HepG2 (cell line): Measurements from ENCODE around the gene CDK5RAP1. TPM values are rescaled to one million over a fixed set of nuclear protein-coding genes. Genes with fewer than 3 reads are reported as not detected.
A peak's percentile ranks its signal among the peaks of the same experiment; 100 is the strongest.

Experiments
- ATF1 ChIP-seq: IDR thresholded peaks from 2 replicates; pipeline ENCODE4 v1.6.1; 2016; ENCODE audit warnings: mild to moderate bottlenecking, control low read depth
- CCAR2 ChIP-seq: fragments of 200-400 bp; formaldehyde crosslinking; optimal IDR thresholded peaks from 2 replicates; pipeline ENCODE3; 2018; ENCODE audit warnings: low read depth, mild to moderate bottlenecking, low read length, moderate library complexity
- CEBPG ChIP-seq: IDR thresholded peaks from 2 replicates; pipeline ENCODE4 v1.6.1; 2016
- CHCHD3 ChIP-seq: sonication (generic); formaldehyde crosslinking; IDR thresholded peaks from 2 replicates; pipeline ENCODE4 v1.8.0; 2022; ENCODE audit warnings: mild to moderate bottlenecking, missing genetic modification reagents, moderate library complexity
- HMG20A ChIP-seq: IDR thresholded peaks from 2 replicates; pipeline ENCODE4 v1.6.1; 2016; ENCODE audit warnings: borderline replicate concordance
- HOXA7 ChIP-seq: sonication (generic); formaldehyde crosslinking; IDR thresholded peaks from 2 replicates; pipeline ENCODE4 v1.8.1; 2022; ENCODE audit warnings: mild to moderate bottlenecking, missing genetic modification reagents, moderate library complexity
- MTA1 ChIP-seq: sonication (generic); formaldehyde crosslinking; IDR thresholded peaks from 2 replicates; pipeline ENCODE4 v1.4.0; 2020; ENCODE audit warnings: missing genetic modification reagents, mild to moderate bottlenecking, borderline replicate concordance
- MYNN ChIP-seq: sonication (generic); formaldehyde crosslinking; IDR thresholded peaks from 2 replicates; pipeline ENCODE4 v1.4.0; 2020; ENCODE audit warnings: mild to moderate bottlenecking, low read depth, missing genetic modification reagents
- NFIC ChIP-seq: IDR thresholded peaks from 2 replicates; pipeline ENCODE4 v1.6.1; 2012; ENCODE audit warnings: mild to moderate bottlenecking, low read length, inconsistent platforms
- PITX1 ChIP-seq: sonication (generic); formaldehyde crosslinking; IDR thresholded peaks from 2 replicates; pipeline ENCODE4 v1.5.1; 2020; ENCODE audit warnings: mild to moderate bottlenecking, missing genetic modification reagents
- RARA ChIP-seq: IDR thresholded peaks from 2 replicates; pipeline ENCODE4 v1.6.1; 2016; ENCODE audit warnings: missing genetic modification reagents, missing compliant biosample characterization
- ZBTB21 ChIP-seq: sonication (generic); formaldehyde crosslinking; IDR thresholded peaks from 2 replicates; pipeline ENCODE4 v1.4.0; 2020; ENCODE audit warnings: missing genetic modification reagents
- ZNF230 ChIP-seq: sonication (generic); formaldehyde crosslinking; IDR thresholded peaks from 2 replicates; pipeline ENCODE4 v1.4.0; 2020; ENCODE audit warnings: mild to moderate bottlenecking, missing genetic modification reagents
- ZNF331 ChIP-seq: sonication (generic); formaldehyde crosslinking; IDR thresholded peaks from 2 replicates; pipeline ENCODE4 v1.4.0; 2020; ENCODE audit warnings: missing genetic modification reagents
- ZNF644 ChIP-seq: IDR thresholded peaks from 2 replicates; pipeline ENCODE4 v1.6.1; 2016; ENCODE audit warnings: low read depth
- ZNF672 ChIP-seq: sonication (generic); formaldehyde crosslinking; IDR thresholded peaks from 2 replicates; pipeline ENCODE4 v1.8.1; 2022; ENCODE audit warnings: missing genetic modification reagents
- polyA plus RNA-seq, 8 experiments: library from polyadenylated mRNA; depleted of rRNA in 3 of 8; stranded (reverse) in 7 of 8; unstranded in 1 of 8; fragments of >200 nt; fragmentation: Illumina TruSeq in 4 of 8; extraction: Trizol in 4 of 8; gene quantifications; 2 replicates each; pipeline versions ENCODE4 v1.2.1 to v1.2.3, GENCODE V29; 2011 to 2016; ENCODE audit warnings: low read depth in 4 of 8, missing spikeins in 1 of 8, mixed read lengths in 1 of 8; ENCODE audit not compliant: insufficient read depth in 1 of 8
- total RNA-seq, 5 experiments: library from RNA; depleted of rRNA; stranded (reverse); fragments of >200 nt; fragmentation: Illumina TruSeq; extraction: Trizol; gene quantifications; 2 replicates each; pipeline ENCODE4 v1.2.3, GENCODE V29; 2016; ENCODE audit warnings: low read depth in 1 of 5
- TF ChIP-seq, protein P1 (sequence below): sonication (generic); formaldehyde crosslinking; IDR thresholded peaks from 2 replicates; pipeline ENCODE4 v1.4.0; 2020; ENCODE audit warnings: missing genetic modification reagents, borderline replicate concordance
- TF ChIP-seq, protein P2 (sequence below): sonication (generic); formaldehyde crosslinking; IDR thresholded peaks from 2 replicates; pipeline ENCODE4 v1.4.0; 2020; ENCODE audit warnings: missing genetic modification reagents
- TF ChIP-seq, protein P3 (sequence below): sonication (generic); formaldehyde crosslinking; IDR thresholded peaks from 2 replicates; pipeline ENCODE4 v1.5.1; 2020; ENCODE audit warnings: mild to moderate bottlenecking, missing genetic modification reagents

Gene CDK5RAP1
- total and polyA plus RNA-seq, 2 of the 13 experiments (the other 11 are each of a cell fraction or from before 2014, with no cell fraction given): 53.6 to 98.2 TPM

DNA sequence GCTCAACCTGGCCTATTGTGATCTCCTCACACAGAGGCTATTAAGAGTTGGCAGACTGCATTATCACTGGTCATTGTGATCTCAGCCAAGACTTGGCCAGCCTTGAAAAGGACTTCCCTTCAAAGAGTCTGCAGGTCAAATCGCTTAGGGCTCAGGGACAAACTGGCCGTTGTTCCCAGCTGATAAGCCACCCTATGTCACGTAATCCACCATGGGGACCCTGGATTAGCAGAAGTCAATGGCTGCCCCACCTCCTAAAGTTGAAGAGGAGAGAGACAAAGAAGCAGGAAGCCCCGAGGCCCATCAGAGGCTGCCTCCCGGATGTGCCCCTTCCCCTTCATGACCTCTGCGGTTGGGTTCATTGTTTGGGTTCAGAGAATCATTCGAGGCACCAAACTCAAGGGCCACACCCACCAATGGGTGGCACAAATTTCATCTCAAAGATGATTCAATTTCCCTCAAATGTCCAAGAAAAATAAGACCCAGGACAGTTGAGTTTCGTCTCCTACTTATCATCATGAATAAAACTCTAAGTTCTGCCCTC lies 61.7 kb downstream of the CDK5RAP1 start (continued):
- peak; percentile 97 for TF ChIP-seq PITX1
- no peak for TF ChIP-seq MYNN (CRISPR knock-in tag)
- no peak for TF ChIP-seq CHCHD3
- peak; percentile 6; the same call in 1 of the 2 replicates for TF ChIP-seq CEBPG (CRISPR knock-in tag)
- peak; percentile 44; the same call in 1 of the 2 replicates for TF ChIP-seq MTA1 (CRISPR knock-in tag)
- peak; percentile 82 for TF ChIP-seq RARA (CRISPR knock-in tag)
- peak; percentile 79; the same call in 1 of the 2 replicates for TF ChIP-seq HMG20A
- no peak for TF ChIP-seq ZBTB21
- no peak for TF ChIP-seq HOXA7 (CRISPR knock-in tag)
- TF ChIP-seq CCAR2: peak; percentile 61
- peak; percentile 56 for TF ChIP-seq ZNF331
- TF ChIP-seq, protein P1, sequence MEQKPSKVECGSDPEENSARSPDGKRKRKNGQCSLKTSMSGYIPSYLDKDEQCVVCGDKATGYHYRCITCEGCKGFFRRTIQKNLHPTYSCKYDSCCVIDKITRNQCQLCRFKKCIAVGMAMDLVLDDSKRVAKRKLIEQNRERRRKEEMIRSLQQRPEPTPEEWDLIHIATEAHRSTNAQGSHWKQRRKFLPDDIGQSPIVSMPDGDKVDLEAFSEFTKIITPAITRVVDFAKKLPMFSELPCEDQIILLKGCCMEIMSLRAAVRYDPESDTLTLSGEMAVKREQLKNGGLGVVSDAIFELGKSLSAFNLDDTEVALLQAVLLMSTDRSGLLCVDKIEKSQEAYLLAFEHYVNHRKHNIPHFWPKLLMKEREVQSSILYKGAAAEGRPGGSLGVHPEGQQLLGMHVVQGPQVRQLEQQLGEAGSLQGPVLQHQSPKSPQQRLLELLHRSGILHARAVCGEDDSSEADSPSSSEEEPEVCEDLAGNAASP: peak; percentile 10; the same call in 1 of the 2 replicates
- no peak for TF ChIP-seq ZNF672 (CRISPR knock-in tag)
- peak; percentile 65; the same call in 1 of the 2 replicates for TF ChIP-seq ZNF230
- peak; percentile 84 for TF ChIP-seq ZNF644 (CRISPR knock-in tag)
- TF ChIP-seq, protein P2, sequence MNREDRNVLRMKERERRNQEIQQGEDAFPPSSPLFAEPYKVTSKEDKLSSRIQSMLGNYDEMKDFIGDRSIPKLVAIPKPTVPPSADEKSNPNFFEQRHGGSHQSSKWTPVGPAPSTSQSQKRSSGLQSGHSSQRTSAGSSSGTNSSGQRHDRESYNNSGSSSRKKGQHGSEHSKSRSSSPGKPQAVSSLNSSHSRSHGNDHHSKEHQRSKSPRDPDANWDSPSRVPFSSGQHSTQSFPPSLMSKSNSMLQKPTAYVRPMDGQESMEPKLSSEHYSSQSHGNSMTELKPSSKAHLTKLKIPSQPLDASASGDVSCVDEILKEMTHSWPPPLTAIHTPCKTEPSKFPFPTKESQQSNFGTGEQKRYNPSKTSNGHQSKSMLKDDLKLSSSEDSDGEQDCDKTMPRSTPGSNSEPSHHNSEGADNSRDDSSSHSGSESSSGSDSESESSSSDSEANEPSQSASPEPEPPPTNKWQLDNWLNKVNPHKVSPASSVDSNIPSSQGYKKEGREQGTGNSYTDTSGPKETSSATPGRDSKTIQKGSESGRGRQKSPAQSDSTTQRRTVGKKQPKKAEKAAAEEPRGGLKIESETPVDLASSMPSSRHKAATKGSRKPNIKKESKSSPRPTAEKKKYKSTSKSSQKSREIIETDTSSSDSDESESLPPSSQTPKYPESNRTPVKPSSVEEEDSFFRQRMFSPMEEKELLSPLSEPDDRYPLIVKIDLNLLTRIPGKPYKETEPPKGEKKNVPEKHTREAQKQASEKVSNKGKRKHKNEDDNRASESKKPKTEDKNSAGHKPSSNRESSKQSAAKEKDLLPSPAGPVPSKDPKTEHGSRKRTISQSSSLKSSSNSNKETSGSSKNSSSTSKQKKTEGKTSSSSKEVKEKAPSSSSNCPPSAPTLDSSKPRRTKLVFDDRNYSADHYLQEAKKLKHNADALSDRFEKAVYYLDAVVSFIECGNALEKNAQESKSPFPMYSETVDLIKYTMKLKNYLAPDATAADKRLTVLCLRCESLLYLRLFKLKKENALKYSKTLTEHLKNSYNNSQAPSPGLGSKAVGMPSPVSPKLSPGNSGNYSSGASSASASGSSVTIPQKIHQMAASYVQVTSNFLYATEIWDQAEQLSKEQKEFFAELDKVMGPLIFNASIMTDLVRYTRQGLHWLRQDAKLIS (CRISPR knock-in tag): no peak
- TF ChIP-seq ATF1 (CRISPR knock-in tag): peak; percentile 33; the same call in 1 of the 2 replicates
- TF ChIP-seq, protein P3, sequence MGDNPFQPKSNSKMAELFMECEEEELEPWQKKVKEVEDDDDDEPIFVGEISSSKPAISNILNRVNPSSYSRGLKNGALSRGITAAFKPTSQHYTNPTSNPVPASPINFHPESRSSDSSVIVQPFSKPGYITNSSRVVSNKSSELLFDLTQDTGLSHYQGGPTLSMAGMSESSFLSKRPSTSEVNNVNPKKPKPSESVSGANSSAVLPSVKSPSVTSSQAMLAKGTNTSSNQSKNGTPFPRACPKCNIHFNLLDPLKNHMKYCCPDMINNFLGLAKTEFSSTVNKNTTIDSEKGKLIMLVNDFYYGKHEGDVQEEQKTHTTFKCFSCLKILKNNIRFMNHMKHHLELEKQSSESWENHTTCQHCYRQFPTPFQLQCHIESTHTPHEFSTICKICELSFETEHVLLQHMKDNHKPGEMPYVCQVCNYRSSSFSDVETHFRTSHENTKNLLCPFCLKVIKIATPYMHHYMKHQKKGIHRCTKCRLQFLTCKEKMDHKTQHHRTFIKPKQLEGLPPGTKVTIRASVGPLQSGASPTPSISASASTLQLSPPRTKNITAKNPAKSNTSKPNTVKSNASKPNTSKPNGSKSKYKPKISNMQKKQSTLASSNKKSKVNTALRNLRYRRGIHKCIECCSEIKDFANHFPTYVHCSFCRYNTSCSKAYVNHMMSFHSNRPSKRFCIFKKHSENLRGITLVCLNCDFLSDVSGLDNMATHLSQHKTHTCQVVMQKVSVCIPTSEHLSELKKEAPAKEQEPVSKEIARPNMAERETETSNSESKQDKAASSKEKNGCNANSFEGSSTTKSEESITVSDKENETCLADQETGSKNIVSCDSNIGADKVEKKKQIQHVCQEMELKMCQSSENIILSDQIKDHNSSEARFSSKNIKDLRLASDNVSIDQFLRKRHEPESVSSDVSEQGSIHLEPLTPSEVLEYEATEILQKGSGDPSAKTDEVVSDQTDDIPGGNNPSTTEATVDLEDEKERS (CRISPR knock-in tag): no peak; the same call in 1 of the 2 replicates
- peak; percentile 61; the same call in 1 of the 2 replicates for TF ChIP-seq NFIC
